GM08714 (cell line): Measurements from ENCODE around the gene KCNK3.

Experiments
- H3K4me3 ChIP-seq: fragments of 200-500 bp; sonication (Bioruptor generic); 2 replicates; pipeline ENCODE4 v1.5.1; 2014; ENCODE audit warnings: mild to moderate bottlenecking, low read length, inconsistent platforms
- ZNF274 ChIP-seq: IDR thresholded peaks from 2 replicates; pipeline ENCODE4 v1.6.1; 2012; ENCODE audit warnings: mild to moderate bottlenecking, low read depth, low read length

KCNK3 gene

GRCh38 chr2:26692279-26692896 lies at the start of gene KCNK3:
KCNK3 (plus strand) TSS chr2:26692722; CDS start chr2:26692876, 154 bp downstream.
- no peak within 1 kb of the TSS for H3K4me3 ChIP-seq
- no peak for TF ChIP-seq ZNF274

GRCh38 chr2:26644188-26644835 lies 48.2 kb upstream of the KCNK3 start:
- TF ChIP-seq ZNF274, result no peak
- no peak overlapping the region for H3K4me3 ChIP-seq

- no peak overlapping the region for H3K4me3 ChIP-seq
- TF ChIP-seq ZNF274, result no peak
Observed at GRCh38 chr2:26645762-26646161, 46.8 kb upstream of the KCNK3 start.

- H3K4me3 ChIP-seq, result no peak overlapping the region
- no peak for TF ChIP-seq ZNF274
Observed at GRCh38 chr2:26646986-26647672, 45.4 kb upstream of the KCNK3 start.

- H3K4me3 ChIP-seq, result no peak overlapping the region
- no peak for TF ChIP-seq ZNF274
Observed at GRCh38 chr2:26647981-26648380, 44.5 kb upstream of the KCNK3 start.

GRCh38 chr2:26648516-26648915 lies 44.0 kb upstream of the KCNK3 start:
- no peak overlapping the region for H3K4me3 ChIP-seq
- TF ChIP-seq ZNF274, result no peak

- no peak overlapping the region for H3K4me3 ChIP-seq
- TF ChIP-seq ZNF274, result no peak
Observed at GRCh38 chr2:26649322-26649721, 43.2 kb upstream of the KCNK3 start.

- H3K4me3 ChIP-seq, result no peak overlapping the region
- TF ChIP-seq ZNF274, result no peak
Observed at GRCh38 chr2:26649992-26650712, 42.4 kb upstream of the KCNK3 start.

GRCh38 chr2:26650713-26651469 lies 41.6 kb upstream of the KCNK3 start:
- TF ChIP-seq ZNF274, result no peak
- H3K4me3 ChIP-seq, result no peak overlapping the region

- no peak for TF ChIP-seq ZNF274
- no peak overlapping the region for H3K4me3 ChIP-seq
Observed at GRCh38 chr2:26651470-26651771, 41.1 kb upstream of the KCNK3 start.

- no peak for TF ChIP-seq ZNF274
- no peak overlapping the region for H3K4me3 ChIP-seq
Observed at GRCh38 chr2:26651799-26652198, 40.7 kb upstream of the KCNK3 start.

- H3K4me3 ChIP-seq, result no peak overlapping the region
- no peak for TF ChIP-seq ZNF274
Observed at GRCh38 chr2:26652361-26653041, 40.0 kb upstream of the KCNK3 start.

GRCh38 chr2:26653207-26654060 lies 39.1 kb upstream of the KCNK3 start:
- H3K4me3 ChIP-seq, result no peak overlapping the region
- TF ChIP-seq ZNF274, result no peak
